ENCODE results near the gene LMNTD1.

DNA sequence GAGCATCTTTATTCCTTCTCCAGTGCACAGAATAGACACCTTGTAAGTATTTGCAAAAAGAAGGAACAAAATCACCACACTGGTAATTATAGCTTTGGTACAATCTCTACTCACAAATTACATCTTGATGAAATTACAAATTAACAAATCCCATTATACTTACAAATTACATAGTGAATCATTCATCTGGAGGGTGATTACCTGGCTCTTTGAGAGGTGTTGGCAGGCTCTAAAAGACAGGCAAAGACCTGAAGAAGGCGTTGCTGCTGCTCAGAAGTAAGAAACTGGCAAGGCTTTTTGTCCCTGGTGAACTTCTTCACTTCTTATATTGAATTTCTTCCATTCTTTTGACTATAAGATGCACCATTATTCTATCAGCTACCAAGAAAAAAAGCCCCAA lies 21.7 kb upstream of the LMNTD1 start:
- TF ChIP-seq, protein P1, sequence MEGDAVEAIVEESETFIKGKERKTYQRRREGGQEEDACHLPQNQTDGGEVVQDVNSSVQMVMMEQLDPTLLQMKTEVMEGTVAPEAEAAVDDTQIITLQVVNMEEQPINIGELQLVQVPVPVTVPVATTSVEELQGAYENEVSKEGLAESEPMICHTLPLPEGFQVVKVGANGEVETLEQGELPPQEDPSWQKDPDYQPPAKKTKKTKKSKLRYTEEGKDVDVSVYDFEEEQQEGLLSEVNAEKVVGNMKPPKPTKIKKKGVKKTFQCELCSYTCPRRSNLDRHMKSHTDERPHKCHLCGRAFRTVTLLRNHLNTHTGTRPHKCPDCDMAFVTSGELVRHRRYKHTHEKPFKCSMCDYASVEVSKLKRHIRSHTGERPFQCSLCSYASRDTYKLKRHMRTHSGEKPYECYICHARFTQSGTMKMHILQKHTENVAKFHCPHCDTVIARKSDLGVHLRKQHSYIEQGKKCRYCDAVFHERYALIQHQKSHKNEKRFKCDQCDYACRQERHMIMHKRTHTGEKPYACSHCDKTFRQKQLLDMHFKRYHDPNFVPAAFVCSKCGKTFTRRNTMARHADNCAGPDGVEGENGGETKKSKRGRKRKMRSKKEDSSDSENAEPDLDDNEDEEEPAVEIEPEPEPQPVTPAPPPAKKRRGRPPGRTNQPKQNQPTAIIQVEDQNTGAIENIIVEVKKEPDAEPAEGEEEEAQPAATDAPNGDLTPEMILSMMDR (tag by site-specific recombination; IDR thresholded peaks at IDR 0.05), result no peak
- TF ChIP-seq ZNF747 (tag by site-specific recombination; IDR thresholded peaks at IDR 0.05) (no peak), ZNF10 (tag by site-specific recombination; IDR thresholded peaks at IDR 0.05) (no peak), ZSCAN30 (tag by site-specific recombination; IDR thresholded peaks at IDR 0.05) (no peak), ZNF341 (tag by site-specific recombination; IDR thresholded peaks at IDR 0.05; ENCODE audit: low read depth) (no peak), ZFHX2 (tag by site-specific recombination; conservative IDR thresholded peaks at IDR 0.05) (no peak), ZNF138 (tag by site-specific recombination; IDR thresholded peaks at IDR 0.05; ENCODE audit: borderline replicate concordance) (no peak), ZNF585B (tag by site-specific recombination; IDR thresholded peaks at IDR 0.05) (no peak), ZNF175 (tag by site-specific recombination; IDR thresholded peaks at IDR 0.05) (no peak), ZNF830 (tag by site-specific recombination; IDR thresholded peaks at IDR 0.05; ENCODE audit: low read depth) (no peak), ZBTB7A (tag by site-specific recombination; IDR thresholded peaks at IDR 0.05; ENCODE audit: low read depth) (no peak)
- TF ChIP-seq, protein P2, sequence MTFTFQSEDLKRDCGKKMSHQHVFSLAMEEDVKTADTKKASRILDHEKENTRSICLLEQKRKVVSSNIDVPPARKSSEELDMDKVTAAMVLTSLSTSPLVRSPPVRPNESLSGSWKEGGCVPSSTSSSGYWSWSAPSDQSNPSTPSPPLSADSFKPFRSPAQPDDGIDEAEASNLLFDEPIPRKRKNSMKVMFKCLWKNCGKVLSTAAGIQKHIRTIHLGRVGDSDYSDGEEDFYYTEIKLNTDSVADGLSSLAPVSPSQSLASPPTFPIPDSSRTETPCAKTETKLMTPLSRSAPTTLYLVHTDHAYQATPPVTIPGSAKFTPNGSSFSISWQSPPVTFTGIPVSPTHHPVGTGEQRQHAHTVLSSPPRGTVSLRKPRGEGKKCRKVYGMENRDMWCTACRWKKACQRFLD (tag by site-specific recombination; IDR thresholded peaks at IDR 0.05), result no peak
- TF ChIP-seq, protein P3, sequence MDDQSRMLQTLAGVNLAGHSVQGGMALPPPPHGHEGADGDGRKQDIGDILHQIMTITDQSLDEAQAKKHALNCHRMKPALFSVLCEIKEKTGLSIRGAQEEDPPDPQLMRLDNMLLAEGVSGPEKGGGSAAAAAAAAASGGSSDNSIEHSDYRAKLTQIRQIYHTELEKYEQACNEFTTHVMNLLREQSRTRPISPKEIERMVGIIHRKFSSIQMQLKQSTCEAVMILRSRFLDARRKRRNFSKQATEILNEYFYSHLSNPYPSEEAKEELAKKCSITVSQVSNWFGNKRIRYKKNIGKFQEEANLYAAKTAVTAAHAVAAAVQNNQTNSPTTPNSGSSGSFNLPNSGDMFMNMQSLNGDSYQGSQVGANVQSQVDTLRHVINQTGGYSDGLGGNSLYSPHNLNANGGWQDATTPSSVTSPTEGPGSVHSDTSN (CRISPR knock-in tag; IDR thresholded peaks at IDR 0.05), result no peak
